GM18951 (cell line): Measurements from ENCODE around the gene CSNK2A1.
"Not testable (repeated sequence)": the region's sequence is repeated elsewhere in the genome, so short reads cannot be mapped to it uniquely, and the experiment has no call there.

Experiments used
- POLR2A ChIP-seq: IDR thresholded peaks from 4 replicates; pipeline ENCODE4 v1.6.1; 2011; ENCODE audit warnings: mild to moderate bottlenecking; ENCODE audit not compliant: insufficient read length, insufficient read depth; ENCODE audit errors: extremely low read depth
- in situ Hi-C: fragments of 300-500 bp; cut with MboI; formaldehyde crosslinking; loops from one replicate; pipeline ENCODE4 v1.12.0; 2022; ENCODE audit warnings: low sequenced_read_pairs, mixed read lengths, inconsistent platforms; ENCODE audit not compliant: unreplicated experiment

The CSNK2A1 gene

GRCh38 chr20:461254-462198 is 82.1 kb downstream of the CSNK2A1 start:
- in situ Hi-C loops, result no loop called here
- no peak for TF ChIP-seq POLR2A

GRCh38 chr20:460707-461106 is 82.9 kb downstream of the CSNK2A1 start:
- no peak for TF ChIP-seq POLR2A
- in situ Hi-C loops, result no loop called here

- no peak for TF ChIP-seq POLR2A
These were observed 83.4 kb downstream of the CSNK2A1 start for GRCh38 chr20:460180-460579.

GRCh38 chr20:458776-459175 is 84.8 kb downstream of the CSNK2A1 start:
- no peak for TF ChIP-seq POLR2A
- in situ Hi-C loops, result no loop called here

More at GRCh38 chr20:460180-460579, 83.4 kb downstream of the CSNK2A1 start:
- in situ Hi-C loops, result no loop called here

GRCh38 chr20:454951-455350 is 88.6 kb downstream of the CSNK2A1 start:
- no peak for TF ChIP-seq POLR2A
- in situ Hi-C loops, result no loop called here

- in situ Hi-C loops, result not testable (repeated sequence)
These were observed 91.6 kb downstream of the CSNK2A1 start for GRCh38 chr20:452021-452420.

- no peak for TF ChIP-seq POLR2A
- in situ Hi-C loops, result no loop called here
These were observed 97.9 kb downstream of the CSNK2A1 start for GRCh38 chr20:445514-446336.

GRCh38 chr20:444862-445426 is 98.6 kb downstream of the CSNK2A1 start:
- no peak for TF ChIP-seq POLR2A
- in situ Hi-C loops, result no loop called here

GRCh38 chr20:444117-444516 is 99.5 kb downstream of the CSNK2A1 start:
- in situ Hi-C loops, result no loop called here
- no peak for TF ChIP-seq POLR2A

- no peak for TF ChIP-seq POLR2A
- in situ Hi-C loops, result no loop called here
These were observed 100.3 kb downstream of the CSNK2A1 start for GRCh38 chr20:443223-443775.

- TF ChIP-seq POLR2A, result no peak
- in situ Hi-C loops, result no loop called here
These were observed 103.0 kb downstream of the CSNK2A1 start for GRCh38 chr20:440636-441035.

- no peak for TF ChIP-seq POLR2A
- in situ Hi-C loops, result no loop called here
These were observed 103.4 kb downstream of the CSNK2A1 start for GRCh38 chr20:440148-440547.
